GM21717 (cell line): Measurements from ENCODE around the gene STARD13.
A peak's percentile ranks its signal among the peaks of the same experiment; 100 is the strongest.
"Not testable (repeated sequence)": the region's sequence is repeated elsewhere in the genome, so short reads cannot be mapped to it uniquely, and the experiment has no call there.

Experiments used
- ATAC-seq: cut with Tn5 transposase; IDR thresholded peaks from one replicate; pipeline ENCODE4 v1.9.1; 2021; ENCODE audit warnings: mild to moderate bottlenecking, moderate library complexity; ENCODE audit not compliant: unreplicated experiment

Gene STARD13

GRCh38 chr13:33257841-33258807, 27.4 kb downstream of the STARD13 start:
- ATAC-seq, result no peak

- no peak for ATAC-seq
These were observed 29.3 kb downstream of the STARD13 start for GRCh38 chr13:33256148-33256840.

GRCh38 chr13:33252135-33252534, 33.4 kb downstream of the STARD13 start:
- ATAC-seq, result no peak

- peak; percentile 84 for ATAC-seq
These were observed 34.4 kb downstream of the STARD13 start for GRCh38 chr13:33251131-33251661.

- ATAC-seq, result no peak
These were observed 34.9 kb downstream of the STARD13 start for GRCh38 chr13:33250609-33251008.

- ATAC-seq, result no peak
These were observed 35.7 kb downstream of the STARD13 start for GRCh38 chr13:33249894-33250293.

- ATAC-seq, result no peak
These were observed 36.5 kb downstream of the STARD13 start for GRCh38 chr13:33249066-33249465.

- no peak for ATAC-seq
These were observed 39.9 kb downstream of the STARD13 start for GRCh38 chr13:33245505-33246158.

GRCh38 chr13:33244907-33245287, 40.7 kb downstream of the STARD13 start:
- no peak for ATAC-seq

GRCh38 chr13:33244210-33244906, 41.2 kb downstream of the STARD13 start:
- no peak for ATAC-seq

GRCh38 chr13:33242984-33243617, 42.5 kb downstream of the STARD13 start:
- ATAC-seq, result no peak

GRCh38 chr13:33242372-33242771, 43.2 kb downstream of the STARD13 start:
- ATAC-seq, result not testable (repeated sequence)

GRCh38 chr13:33236021-33236420, 49.5 kb downstream of the STARD13 start:
- ATAC-seq, result no peak

- no peak for ATAC-seq
These were observed 50.0 kb downstream of the STARD13 start for GRCh38 chr13:33235564-33235963.

- no peak for ATAC-seq
These were observed 50.5 kb downstream of the STARD13 start for GRCh38 chr13:33235078-33235477.

GRCh38 chr13:33233547-33233946, 52.0 kb downstream of the STARD13 start:
- ATAC-seq, result no peak

- ATAC-seq, result no peak
These were observed 52.7 kb downstream of the STARD13 start for GRCh38 chr13:33232883-33233282.

GRCh38 chr13:33231339-33231738, 54.2 kb downstream of the STARD13 start:
- ATAC-seq, result no peak

GRCh38 chr13:33230178-33230881, 55.2 kb downstream of the STARD13 start:
- ATAC-seq, result no peak
